Measurements from ENCODE around the gene S100PBP.

- TF ChIP-seq, protein P1, sequence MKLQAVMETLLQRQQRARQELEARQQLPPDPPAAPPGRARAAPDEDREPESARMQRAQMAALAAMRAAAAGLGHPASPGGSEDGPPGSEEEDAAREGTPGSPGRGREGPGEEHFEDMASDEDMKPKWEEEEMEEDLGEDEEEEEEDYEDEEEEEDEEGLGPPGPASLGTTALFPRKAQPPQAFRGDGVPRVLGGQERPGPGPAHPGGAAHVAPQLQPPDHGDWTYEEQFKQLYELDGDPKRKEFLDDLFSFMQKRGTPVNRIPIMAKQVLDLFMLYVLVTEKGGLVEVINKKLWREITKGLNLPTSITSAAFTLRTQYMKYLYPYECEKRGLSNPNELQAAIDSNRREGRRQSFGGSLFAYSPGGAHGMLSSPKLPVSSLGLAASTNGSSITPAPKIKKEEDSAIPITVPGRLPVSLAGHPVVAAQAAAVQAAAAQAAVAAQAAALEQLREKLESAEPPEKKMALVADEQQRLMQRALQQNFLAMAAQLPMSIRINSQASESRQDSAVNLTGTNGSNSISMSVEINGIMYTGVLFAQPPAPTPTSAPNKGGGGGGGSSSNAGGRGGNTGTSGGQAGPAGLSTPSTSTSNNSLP (IDR thresholded peaks at IDR 0.05; ENCODE audit: low read depth, low read length), result no peak
- TF ChIP-seq NCOA5 (CRISPR knock-in tag; IDR thresholded peaks at IDR 0.05) (no peak), ETV6 (CRISPR knock-in tag; conservative IDR thresholded peaks at IDR 0.05) (no peak)
Observed at GRCh38 chr1:32770221-32770731, 47.2 kb upstream of the S100PBP start.
